ENCODE data around the gene VCX3B. TPM values are rescaled to one million over a fixed set of nuclear protein-coding genes. Genes with fewer than 3 reads are reported as not detected.

Gene VCX3B
- total RNA-seq, 6 donors from 2014 or later = 1.3 TPM; not detected in 5

- H3K4me3 ChIP-seq = no peak overlapping the region
- no peak overlapping the region for H3K27ac ChIP-seq
- H3K27me3 ChIP-seq = no peaks in the 10 kb centered on the region
- ATAC-seq (ENCODE audit: low FRiP score in 2 of 2) = peak in 1 of 2 donors; percentile 71
- 74 to 76% methylated on average over 6 of the region's 6 CpGs for WGBS, 2 donors
- H3K36me3 ChIP-seq = no peaks in the 10 kb centered on the region
- no peak for DNase-seq
- no peak for TF ChIP-seq EP300 (IDR thresholded peaks at IDR 0.05)
- no peak for TF ChIP-seq POLR2A (IDR thresholded peaks at IDR 0.05)
- TF ChIP-seq CTCF (IDR thresholded peaks at IDR 0.05) = no peak
- no peak for TF ChIP-seq POLR2AphosphoS5 (IDR thresholded peaks at IDR 0.05)
- H3K4me1 ChIP-seq = no peaks in the 10 kb centered on the region
- no peaks in the 10 kb centered on the region for H3K9me3 ChIP-seq
Measured at GRCh38 chrX:8504451-8504850, 39.8 kb downstream of the VCX3B start.

Data from upper lobe of left lung (tissue), 6 donors.